HG03175 (cell line): Measurements from ENCODE around the gene RBM8A.
"Not testable (repeated sequence)": the region's sequence is repeated elsewhere in the genome, so short reads cannot be mapped to it uniquely, and the experiment has no call there.

Experiments
- ATAC-seq: cut with Tn5 transposase; IDR thresholded peaks from one replicate; pipeline ENCODE4 v1.9.1; 2021; ENCODE audit warnings: mild to moderate bottlenecking, moderate library complexity; ENCODE audit not compliant: unreplicated experiment

The RBM8A gene

DNA sequence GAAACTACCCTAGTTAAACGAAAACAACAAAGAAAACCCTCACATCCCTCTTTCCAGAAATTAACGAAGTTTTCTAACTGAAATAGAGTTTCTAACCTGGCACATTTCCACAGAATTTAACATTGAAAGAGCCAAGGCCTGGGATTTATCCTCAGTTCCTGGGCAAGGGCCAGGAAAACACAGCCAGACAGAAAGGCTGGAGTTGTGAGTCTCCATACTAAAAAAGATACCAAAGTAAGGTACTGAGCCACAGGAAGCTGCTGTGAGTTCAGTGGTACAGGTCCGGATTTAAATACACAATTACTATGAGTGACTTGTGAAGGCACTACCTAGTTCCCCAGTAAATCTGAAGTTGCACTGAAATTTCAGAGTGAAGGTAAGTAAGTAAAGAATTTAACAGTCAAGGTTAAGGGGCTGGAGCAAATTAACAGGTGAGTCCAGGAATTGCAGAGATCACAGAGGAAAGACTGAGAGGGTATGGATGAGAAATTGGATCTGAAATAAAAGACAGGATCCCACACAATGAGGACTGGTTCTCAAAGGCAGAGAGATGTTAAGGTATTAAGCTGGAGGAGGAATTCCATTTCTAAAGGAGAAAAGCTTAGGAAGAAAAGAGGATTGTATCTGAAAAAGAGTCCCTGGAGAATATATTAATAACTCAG is 29.6 kb upstream of the RBM8A start:
- ATAC-seq: no peak

DNA sequence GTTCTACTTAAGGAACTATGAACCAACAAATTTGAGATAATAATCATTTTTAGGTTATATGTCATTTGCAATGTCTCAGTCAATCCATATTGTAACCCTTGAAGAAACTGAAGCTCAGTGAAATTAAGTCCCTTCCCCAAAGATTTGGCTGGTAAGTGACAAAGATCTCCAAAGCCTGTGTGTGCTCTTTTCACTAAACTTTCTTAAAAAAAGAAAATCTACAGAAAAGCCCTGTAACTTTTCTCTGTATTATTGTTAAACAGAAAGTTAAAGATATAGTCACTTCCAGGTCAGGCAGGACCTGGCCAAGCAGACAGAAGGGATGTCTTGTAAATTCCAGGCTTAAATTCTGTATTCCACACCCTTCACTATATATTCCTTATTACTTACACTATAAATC is 29.1 kb upstream of the RBM8A start:
- no peak for ATAC-seq

GRCh38 chr1:145955436-145955835 is 28.2 kb upstream of the RBM8A start:
- no peak for ATAC-seq

DNA sequence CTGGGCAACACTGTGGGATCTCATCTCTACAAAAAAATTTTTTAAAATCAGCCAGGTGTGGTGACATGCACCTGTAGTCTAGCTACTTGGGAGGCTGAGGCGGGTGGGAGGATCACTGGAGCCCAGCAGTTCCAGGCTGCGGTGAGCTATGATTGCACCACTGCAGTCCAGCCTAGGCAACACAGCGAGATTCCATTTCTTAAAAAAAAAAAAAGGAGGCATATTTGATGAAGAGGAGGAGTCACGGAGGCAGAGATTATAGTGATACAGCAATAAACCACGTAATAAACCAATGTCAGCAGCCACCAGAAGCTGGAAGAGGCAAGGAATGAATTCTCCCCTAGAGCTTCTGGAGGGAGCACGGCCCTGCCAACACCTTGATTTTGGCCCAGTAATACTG is 26.6 kb upstream of the RBM8A start:
- no peak for ATAC-seq

DNA sequence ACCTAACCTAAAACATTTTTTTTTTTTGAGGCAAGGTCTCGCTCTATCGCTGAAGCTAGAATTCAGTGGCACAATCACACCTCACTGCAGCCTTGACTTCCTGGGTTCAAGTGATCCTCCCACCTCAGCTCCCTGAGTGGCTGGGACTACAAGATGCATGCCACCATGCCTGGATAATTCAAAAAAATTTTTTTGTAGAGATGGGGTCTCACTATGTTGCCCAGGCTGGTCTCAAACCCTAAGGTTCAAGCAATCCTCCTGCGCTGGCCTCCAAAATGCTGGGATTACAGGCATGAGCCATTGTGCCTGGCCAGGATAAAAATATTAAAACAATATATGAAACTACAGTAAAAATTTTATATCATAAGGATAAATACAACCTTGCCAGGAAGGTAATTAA is 25.6 kb upstream of the RBM8A start:
- ATAC-seq: no peak

DNA sequence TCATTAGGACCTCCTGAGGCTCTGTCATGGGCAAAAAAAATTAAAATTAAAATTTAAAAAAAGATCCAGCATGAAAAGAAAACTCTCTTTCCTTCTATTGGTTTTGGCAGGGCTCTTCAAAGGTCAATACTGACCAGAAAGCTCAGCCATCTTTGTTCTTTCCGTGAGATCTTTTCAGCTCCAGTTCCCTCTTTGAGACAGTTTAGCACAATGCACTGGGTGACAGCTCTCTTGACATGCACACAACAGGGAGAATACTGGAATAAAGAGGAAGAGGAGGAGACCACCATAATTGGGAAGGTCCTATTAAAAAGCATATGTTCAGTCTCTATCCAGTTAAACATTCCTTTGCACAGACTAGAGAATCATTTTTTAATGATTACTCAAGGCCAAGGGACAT is 24.2 kb upstream of the RBM8A start:
- ATAC-seq: no peak

DNA sequence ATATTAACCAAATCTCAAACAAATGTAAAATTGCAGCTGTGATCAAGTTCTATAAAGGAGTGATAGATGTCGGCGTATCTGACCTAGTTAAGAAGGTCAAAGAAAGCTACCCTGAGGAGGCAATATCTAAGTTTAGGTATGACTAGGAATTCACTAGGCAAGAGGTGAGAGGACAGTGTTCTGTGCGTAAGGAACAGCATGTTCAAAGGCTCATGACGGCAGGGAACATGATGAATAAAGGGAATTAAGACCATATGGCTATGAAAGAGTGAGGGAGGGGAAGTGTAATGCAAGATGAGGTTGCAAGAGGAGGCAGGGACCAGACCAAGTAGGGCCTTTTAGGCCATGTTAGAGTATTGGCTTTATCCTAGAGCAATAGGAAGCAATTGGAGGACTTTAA is 21.9 kb upstream of the RBM8A start:
- no peak for ATAC-seq

- ATAC-seq: no peak
These were observed 20.3 kb upstream of the RBM8A start for GRCh38 chr1:145947551-145947950.

DNA sequence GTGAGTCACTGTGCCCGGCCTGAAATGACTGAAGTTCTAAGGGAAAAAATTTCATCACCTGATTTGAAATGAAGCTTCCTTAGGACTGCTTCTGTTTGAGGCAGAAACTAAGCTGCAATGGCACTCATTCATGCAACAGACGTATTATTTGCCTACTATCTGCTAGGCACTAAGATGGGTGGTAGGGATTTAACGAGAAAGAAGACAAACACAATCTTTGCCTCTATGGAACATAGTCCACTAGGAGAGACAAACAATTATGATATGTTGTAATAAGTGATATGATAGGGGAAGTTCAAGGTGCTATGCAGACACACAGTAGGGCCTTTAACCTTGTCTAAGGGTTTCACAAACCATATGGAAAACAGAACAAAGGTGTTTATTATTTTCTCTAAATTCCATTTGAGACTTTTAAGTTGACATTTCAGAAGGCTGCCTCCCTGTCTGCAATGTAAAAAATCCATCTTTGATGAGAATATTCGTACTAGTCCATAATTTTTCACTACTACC is 19.2 kb upstream of the RBM8A start:
- no peak for ATAC-seq

DNA sequence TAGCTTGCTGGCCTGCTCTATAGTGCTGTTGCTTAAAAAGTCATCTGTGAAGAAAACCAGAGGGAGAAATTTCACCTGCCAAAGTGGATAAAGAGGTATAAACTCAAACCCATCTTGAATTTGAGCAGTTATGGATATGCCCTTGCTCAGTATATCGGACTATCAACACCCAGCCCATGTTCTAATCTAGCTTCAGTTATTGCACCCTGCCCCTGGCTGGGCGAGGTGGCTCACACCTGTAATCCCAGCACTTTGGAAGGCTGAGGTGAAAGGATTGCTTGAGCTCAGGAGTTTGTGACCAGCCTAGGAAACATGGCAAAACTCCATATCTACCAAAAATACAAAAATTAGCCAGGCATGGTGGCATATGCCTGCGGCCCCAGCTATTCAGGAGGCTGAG is 17.2 kb upstream of the RBM8A start:
- ATAC-seq: no peak

GRCh38 chr1:145942871-145943270 is 15.6 kb upstream of the RBM8A start:
- ATAC-seq: no peak

- ATAC-seq: no peak
These were observed 15.1 kb upstream of the RBM8A start for GRCh38 chr1:145942405-145942804.

GRCh38 chr1:145937436-145937835 is 10.2 kb upstream of the RBM8A start:
- no peak for ATAC-seq

GRCh38 chr1:145936247-145936646 is 9.0 kb upstream of the RBM8A start:
- no peak for ATAC-seq

DNA sequence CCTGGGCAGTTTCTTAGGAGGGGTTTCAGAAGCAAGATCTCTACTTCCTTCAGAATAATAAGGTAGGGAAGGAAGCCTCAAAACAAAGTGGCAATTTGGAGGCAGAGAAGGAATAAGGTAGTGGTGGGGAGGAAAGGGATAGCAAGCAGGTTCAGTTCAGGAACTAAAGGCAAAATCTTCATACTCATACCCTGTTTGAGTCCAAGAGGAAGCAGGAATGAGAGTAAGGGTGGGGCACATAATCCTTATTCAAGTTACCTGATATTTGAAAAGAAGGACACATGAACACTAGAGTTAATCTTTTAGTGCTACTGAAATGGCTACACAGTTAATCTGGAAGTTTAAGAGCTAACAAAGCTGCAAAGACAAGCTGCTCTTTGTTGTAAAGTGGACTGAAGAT is 8.4 kb upstream of the RBM8A start:
- no peak for ATAC-seq

GRCh38 chr1:145932522-145933009 is 5.3 kb upstream of the RBM8A start:
- not testable (repeated sequence) for ATAC-seq

DNA sequence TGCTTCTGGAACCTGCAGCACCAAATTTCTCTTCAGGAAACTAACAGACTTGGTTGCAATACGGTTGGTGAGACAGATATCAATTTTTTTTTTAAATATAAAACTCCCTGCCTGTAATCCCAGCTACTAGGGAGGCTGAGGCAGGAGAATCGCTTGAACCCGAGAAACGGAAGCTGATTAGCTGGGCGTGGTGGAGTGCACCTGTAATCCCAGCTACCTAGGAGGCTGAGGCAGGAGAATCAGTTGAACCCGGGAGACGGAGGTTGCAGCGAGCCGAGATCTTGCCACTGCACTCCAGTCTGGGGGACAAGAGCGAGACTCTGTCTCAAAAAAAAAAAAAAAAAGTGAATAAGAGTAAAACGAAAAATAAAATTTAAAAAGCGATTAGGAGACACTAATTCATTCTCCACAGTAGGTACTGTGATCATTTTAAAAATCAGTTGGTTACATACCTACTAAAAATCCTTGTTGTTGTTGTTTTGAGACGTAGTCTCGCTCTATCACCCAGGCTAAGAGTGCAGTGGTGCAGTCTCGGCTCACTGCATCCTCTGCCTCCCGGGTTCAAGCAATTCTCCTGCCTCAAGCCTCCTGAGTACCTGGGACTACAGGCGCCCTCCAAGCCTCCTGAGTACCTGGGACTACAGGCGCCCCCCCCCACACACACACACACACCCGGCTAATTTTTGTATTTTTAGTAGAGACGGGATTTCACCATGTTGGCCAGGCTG is 796 bp upstream of the RBM8A start:
- ATAC-seq: no peak

DNA sequence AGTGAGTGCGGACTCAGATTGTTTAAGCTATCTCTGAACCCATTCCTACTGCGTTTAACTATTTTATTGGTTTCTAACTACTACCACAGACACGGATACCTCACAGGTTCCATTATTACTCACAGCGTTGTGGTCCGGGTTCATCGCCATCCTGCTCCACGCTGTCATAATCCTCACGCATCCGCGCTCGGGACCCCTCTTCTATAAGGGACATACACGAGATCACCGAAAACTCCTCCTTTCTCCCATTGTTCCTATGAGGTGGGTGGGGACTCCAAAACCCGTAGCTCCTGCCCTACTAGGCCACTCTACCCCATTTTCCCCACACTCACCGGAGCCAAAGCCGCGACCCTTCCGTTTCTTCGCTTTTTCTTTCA is 610 bp downstream of the RBM8A start:
- ATAC-seq: peak; percentile 7

DNA sequence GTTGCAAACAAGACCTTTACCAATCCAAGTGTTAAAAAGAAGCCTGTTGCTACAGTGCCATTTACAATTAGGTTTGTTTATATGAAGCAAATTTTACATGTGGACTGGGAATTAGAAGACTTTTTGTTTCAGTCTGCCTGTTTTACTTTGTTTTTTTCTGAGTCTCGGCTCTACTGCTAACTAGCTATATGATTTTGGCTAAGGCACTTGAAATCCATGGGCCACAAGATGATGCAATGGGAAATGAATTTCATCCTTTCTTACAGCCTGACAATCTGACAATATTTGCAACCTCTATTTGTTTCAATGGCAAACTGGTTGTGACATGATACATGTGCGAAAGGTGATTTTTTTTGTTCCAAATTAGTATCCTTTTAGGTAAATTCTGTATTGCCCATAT is 5.0 kb downstream of the RBM8A start:
- ATAC-seq: no peak

DNA sequence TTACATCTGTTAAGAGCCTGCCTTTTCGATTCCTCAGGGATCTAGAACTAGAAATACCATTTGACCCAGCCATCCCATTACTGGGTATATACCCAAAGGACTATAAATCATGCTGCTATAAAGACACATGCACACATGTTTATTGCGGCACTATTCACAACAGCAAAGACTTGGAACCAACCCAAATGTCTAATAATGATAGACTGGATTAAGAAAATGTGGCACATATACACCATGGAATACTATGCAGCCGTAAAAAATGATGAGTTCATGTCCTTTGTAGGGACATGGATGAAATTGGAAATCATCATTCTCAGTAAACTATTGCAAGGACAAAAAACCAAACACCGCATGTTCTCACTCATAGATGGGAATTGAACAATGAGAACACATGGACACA is 7.0 kb downstream of the RBM8A start:
- ATAC-seq: not testable (repeated sequence)

- ATAC-seq: peak; percentile 89
These were observed 8.0 kb downstream of the RBM8A start for GRCh38 chr1:145918992-145919939.
